ENCODE measurements around the gene ENTREP3.

DNA sequence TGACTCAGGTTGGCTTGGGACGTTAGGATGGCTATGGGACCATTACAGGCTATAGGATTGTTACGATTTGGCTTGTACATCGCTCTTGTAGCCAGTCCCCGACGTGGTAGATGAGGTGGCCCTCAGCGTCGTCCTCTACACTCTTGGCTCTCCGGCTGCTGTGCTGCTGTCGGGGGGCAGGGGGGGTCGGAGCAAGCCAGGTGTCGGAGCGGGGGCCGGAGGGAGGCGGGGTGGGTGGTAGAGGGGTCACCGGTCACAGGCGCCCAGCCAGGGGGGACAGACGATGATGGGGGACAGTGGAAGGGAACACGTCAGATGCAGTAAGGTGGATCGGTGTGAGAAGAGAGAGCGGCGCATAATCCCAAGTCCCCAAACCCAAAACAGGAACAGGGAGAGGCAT is 13.3 kb upstream of the ENTREP3 start:
- no peak for TF ChIP-seq EZH2 (IDR thresholded peaks at IDR 0.05; ENCODE audit: borderline replicate concordance, low read depth, low read length, severe bottlenecking)
- TF ChIP-seq, protein P1, sequence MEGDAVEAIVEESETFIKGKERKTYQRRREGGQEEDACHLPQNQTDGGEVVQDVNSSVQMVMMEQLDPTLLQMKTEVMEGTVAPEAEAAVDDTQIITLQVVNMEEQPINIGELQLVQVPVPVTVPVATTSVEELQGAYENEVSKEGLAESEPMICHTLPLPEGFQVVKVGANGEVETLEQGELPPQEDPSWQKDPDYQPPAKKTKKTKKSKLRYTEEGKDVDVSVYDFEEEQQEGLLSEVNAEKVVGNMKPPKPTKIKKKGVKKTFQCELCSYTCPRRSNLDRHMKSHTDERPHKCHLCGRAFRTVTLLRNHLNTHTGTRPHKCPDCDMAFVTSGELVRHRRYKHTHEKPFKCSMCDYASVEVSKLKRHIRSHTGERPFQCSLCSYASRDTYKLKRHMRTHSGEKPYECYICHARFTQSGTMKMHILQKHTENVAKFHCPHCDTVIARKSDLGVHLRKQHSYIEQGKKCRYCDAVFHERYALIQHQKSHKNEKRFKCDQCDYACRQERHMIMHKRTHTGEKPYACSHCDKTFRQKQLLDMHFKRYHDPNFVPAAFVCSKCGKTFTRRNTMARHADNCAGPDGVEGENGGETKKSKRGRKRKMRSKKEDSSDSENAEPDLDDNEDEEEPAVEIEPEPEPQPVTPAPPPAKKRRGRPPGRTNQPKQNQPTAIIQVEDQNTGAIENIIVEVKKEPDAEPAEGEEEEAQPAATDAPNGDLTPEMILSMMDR (IDR thresholded peaks at IDR 0.05; ENCODE audit: borderline replicate concordance, extremely low read depth, low read length, poor library complexity, severe bottlenecking): no peak

Measured in DND-41 (cell line).